NCI-H226 (cell line): Measurements from ENCODE around the gene MT1H.
A peak's percentile ranks its signal among the peaks of the same experiment; 100 is the strongest.

ENCODE experiments used
- DNase-seq: peaks from one replicate; pipeline ENCODE4 v3.0.0-alpha.2; 2015

Gene MT1H

DNA sequence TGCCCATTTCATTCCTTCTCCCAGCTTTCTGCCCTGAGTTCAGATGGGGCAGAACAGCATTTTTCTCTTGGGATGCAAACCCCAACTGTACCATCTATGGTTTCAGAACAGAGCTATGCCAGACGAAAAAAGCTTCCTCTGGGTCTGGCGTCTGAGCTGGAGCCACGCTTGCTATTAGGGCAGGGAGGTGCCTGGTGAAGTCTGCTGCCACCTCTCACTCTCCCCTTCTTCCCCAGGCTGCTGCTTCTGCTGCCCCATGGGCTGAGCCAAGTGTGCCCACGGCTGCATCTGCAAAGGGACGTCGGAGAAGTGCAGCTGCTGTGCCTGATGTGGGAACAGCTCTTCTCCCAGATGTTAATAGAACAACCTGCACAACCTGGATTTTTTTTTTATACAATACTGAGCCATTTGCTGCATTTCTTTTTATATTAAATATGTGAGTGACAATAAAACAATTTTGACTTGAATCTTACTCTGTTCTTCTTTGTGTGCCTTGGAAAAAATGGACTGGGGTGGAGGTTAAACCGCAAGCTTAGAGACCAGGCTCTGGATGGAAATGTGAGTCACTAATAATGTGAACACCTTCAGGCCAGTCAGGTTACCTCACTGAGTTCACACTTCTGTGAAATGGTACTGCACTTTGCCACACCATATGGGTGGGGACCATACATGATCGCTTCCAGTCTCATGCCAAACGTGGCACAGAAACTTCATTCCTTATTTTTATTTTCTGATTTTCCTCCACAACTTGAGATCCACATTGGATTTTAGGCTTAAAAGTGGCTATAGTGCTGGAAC is 32.8 kb upstream of the MT1H start:
- DNase-seq: no peak

DNA sequence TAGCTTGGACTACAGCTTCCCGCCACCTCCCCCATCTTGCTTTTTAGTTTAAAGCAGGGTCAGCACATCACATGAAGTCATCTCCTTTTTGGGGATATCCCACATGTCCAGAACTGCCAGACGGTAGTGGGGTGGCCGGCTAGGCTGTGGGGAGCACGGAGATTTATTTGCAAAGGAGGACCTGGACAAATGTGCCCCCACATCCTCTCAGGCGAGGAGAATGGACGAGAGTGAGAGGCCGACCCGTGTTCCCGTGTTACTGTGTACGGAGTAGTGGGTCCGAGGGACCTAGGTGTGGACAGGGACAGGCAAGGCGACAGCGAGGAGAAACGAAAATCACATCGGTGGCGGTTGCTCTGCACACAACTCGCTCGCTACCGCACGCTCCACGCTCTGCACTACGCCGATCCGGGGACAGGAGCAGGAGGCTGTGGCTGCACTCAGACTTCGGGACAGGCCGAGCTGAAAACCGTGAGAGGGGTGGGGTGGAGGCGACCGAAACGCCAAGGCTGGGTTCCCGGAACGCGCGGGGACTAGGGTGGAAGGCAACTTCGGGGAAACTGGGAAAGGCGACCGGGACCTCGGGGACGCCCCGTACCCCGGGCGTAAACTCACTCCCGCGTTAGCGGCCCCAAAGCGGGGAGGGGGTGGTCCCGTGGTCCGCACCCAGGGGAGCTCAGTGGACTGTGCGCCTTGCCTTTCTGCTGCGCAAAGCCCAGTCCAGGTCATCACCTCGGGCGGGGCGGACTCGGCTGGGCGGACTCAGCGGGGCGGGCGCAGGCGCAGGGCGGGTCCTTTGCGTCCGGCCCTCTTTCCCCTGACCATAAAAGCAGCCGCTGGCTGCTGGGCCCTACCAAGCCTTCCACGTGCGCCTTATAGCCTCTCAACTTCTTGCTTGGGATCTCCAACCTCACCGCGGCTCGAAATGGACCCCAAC is 31.5 kb upstream of the MT1H start, which contains the start of gene MT1A:
Gene MT1A, plus strand, starts transcription at position 853 of the 937 bp plus-strand sequence. Its CDS starts 73 bp downstream, at position 926.
- no peak for DNase-seq

DNA sequence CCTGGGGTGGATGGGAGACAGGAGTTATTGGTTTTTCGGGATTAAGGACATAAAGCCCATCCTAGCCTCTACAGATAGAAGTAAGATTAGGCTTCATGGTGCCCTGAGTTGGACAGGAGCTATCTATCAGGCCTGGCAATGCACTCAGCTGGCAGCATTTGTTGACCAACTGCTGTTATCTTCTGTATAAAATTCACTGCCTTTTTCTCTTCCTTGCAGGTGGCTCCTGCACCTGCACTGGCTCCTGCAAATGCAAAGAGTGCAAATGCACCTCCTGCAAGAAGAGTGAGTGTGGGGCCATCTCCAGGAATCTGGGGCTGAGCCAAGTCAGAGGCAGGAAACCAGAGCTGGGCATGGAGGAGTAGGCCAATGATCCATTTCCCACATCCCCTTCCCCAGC is 30.6 kb upstream of the MT1H start:
- DNase-seq: no peak

DNA sequence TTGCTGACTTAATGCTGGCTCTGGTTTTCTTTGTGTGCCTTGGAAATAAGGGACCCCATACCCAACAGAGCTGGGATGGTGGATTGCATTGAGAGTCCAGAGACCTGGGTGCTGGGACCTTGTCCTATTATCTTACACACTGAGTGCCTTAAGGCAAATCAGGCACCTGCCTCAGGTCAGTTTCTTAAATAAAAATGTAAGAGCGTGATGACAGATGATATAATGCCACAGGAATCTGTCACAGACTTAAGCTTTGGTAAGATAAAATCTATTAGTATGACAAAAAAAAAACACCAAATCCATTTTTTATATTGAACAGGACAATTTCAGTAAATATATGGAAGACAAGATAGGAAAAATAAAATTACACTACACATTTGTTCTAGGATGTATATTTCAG is 29.5 kb upstream of the MT1H start:
- DNase-seq: no peak

DNA sequence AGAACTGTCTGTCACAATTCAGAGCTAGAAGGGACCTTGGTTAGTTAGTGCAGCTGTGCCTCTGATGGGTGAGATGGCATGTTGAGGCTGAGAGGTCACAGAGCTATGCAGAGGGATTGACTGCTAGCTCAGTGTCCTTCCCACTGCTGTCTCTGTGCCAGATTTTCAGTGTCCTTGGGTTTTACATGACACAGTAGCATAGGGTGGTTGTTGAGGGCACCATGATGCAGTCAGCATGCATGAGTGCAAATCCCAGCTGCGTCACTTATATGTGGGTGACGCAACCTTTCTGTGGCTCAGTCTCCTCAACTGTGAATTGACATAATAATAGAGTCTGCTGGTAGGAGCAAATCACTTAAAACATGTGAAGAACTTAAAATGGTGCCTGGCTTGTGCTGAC is 28.4 kb upstream of the MT1H start:
- DNase-seq: no peak

DNA sequence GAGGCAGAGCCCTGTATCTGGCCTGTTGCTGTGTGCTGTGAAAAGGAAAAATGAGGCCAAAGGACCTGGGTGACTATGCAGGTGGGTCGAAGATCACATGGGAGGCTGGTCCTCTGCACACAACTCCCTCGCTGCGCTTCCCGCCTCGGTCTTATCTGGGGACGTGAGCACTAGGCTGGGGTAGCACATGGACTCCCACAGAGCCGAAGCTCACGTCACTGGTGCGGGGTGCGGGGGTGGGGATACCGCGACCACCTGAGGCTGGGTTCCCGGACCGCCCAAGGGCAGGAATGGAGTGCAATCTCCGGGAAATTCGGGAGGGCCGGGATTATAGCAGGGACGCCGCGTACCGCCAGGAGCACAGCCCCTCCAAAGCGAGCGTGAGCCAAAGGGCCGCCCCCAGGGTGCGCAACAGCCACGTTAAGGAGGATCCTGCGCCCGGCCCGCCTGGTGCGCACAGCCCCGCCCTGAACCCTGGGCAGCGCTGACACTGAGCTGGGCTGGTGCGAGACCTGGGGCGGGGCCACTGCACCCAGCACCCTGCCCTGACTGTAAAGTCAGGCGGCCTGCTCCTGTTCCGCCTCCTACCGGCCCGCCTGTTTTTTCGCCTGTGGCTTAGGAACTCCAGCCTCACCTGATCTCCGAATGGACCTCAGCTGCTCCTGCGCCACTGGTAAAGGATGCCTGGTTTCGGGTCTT is 26.4 kb upstream of the MT1H start:
- DNase-seq: peak; percentile 88

DNA sequence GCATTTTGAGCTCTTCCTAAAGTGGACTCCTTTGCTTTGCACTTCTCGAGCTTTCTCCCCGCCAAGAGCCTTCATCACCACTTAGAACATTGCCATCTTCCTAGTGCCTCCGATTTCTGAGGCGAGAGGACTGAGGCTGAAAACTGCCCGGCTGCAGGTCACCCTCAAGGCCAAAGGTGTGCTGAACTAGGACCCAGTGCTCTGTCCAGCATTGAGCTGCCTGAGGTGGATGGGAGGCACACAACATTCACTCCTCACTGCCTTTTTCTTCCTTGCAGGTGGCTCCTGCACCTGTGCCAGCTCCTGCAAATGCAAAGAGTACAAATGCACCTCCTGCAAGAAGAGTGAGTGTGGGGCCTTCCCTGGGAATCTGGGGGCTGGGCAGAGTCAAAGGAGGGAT is 25.8 kb upstream of the MT1H start:
- DNase-seq: no peak

DNA sequence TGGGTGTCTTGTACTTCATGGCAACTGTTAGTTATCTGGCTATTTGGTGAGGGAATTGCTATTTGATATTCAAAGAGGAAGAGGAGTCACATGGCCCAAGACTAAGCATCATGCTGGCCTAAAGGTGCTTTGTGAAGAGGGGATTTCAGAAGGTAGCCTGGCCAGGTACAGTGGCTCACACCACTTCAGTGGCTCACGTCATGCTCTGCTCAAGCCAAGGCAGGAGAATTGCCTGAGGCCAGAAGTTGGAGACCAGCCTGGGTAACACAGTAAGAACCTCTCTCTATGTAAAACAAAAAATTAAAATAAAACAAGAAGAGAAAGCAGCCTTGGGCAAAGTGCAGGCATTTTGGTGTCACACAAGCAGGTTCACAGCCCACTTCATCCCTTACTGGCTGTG is 24.3 kb upstream of the MT1H start:
- no peak for DNase-seq

DNA sequence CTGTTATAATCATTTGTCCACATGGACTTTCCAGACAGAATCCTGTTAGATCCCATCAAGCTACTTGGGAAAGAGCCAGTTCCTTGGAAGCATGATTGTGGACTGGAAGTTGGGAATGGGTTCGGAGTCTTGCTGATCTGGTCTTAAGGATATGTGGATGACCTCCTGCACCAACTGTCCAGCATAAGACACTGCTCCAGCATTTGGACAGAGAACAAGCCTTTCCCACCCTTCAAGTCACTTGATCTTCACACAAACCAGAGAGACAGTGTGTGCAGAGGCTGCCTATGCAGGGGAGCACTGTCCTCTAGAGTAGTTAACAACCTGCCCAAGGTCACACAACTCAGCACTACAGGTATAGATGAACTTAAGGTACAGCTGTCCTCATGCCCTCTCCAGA is 23.8 kb upstream of the MT1H start:
- DNase-seq: no peak

DNA sequence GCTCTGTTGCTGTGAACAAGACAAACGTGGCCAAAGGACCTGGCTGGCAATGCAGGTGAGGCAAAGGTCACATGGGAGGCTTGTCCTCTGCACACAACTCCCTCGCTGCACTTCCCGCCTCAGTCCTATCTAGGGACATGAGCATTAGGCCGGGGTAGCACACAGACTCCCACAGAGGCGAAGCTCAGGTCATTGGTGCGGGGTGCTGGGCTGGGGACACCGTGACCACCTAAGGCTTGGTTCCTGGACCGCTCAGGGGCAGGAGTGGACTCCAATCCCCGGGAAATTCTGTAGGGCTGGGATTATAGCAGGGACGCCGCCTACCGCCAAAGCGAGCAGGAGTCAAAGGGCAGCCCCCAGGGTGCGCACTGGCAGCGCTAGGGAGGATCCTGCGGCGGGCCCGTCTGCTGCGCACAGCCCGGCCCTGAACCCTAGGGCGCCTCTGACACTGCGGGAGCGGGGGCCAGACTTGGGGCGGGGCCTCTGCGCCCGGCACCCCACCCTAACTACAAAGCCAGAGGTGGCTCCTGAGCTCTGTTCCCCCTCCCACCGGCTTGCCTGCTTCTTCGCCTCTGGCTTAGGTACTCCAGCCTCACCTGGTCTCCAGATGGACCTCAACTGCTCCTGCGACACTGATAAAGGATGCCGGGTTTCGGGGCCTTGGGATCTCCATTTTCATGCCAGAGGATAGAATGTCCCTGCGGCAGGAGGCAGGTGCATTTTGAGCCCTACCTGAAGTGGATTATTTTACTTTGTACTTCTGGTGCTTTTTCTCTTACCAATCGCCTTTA is 21.8 kb upstream of the MT1H start:
- DNase-seq: no peak

DNA sequence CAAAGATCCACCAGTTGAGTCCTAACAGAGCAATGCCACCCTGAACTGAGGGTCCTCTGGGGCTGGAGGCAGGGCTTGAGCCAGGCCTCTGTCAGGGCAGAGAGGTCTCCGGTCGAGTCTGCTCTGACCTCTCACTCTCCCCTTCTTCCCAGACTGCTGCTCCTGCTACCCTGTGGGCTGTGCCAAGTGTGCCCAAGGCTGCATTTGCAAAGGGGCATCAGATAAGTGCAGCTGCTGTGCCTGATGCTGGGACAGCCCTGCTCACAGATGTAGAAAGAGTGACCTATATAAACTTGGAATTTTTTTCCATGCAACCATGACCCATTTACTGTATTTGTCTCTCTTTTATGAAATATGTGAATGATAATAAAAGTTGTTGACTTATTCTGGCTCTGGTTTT is 20.3 kb upstream of the MT1H start:
- DNase-seq: no peak

DNA sequence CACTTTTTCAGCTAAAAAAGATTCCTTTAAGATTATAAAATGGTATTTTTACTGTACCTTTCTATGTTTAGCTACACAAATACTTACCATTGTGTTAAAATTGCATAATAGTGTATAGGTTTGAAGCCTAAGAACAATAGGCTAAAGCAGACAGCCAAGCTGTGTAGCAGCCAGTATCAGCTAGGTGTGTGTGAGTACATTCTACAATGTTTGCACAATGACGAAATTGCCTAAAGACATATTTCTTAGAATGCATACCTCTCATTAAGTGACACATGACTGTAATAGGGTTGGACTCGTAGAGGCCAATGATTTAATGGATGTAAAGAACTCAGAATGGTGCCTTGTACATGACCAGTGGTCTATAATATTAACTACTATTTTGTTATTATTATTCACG is 19.8 kb upstream of the MT1H start:
- DNase-seq: no peak

DNA sequence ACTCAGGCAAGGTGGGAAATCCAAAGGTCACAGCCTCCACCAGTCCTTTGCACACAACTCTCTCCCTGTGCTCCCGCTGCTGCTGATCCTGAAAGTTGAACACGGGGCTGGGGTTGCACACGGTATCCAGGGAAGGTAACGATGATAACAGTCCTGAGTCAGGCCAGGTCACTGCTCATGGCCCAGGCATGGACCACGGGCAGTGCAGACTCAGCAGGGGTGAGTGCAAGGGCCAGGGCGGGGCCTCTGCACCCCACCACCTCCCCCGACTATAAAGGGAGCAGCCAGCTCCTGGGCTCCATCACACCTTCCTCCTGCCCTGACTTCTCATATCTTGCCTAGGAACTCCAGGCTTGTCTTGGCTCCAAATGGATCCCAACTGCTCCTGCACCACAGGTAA is 18.0 kb upstream of the MT1H start, which contains the start of gene MT1B:
Gene MT1B, plus strand, starts transcription at position 301 of the 400 bp plus-strand sequence. Its CDS starts 68 bp downstream, at position 369.
- no peak for DNase-seq

DNA sequence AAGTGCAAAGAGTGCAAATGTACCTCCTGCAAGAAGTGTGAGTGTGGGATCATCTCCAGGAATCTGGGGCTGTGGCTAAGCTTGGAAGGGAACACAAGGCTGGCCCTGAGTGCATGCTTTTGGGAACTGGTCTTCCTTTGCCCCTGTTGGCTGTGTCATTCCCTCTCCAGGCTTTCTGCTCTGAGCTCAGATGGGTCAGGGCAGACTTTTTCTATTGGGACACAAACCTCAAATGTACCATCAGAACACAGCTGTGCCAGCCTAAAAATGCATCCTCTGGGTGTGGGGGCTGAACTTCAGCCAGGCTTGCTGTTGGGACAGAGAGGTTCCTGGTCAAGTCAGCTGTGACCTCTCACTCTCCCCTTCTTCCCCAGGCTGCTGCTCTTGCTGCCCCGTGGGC is 17.0 kb upstream of the MT1H start:
- DNase-seq: no peak

DNA sequence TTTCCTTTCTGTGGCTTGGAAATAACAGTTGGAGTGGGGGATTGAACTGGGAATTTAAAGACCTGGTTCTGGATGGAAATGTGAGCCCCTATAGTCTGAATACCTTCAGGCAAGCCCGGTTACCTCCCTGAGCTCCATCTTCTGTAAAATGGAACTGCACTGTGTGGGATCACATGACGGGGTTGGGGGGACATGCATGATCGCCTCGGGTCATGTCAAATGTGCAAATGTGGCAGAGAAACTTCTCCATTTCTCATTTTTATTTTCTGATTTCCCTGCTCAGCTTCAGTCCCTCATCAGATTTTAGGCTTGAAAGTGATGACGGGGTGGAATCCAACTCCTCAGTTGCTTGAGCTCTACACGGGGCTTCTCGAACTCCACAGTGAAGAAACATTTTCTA is 16.4 kb upstream of the MT1H start:
- no peak for DNase-seq

DNA sequence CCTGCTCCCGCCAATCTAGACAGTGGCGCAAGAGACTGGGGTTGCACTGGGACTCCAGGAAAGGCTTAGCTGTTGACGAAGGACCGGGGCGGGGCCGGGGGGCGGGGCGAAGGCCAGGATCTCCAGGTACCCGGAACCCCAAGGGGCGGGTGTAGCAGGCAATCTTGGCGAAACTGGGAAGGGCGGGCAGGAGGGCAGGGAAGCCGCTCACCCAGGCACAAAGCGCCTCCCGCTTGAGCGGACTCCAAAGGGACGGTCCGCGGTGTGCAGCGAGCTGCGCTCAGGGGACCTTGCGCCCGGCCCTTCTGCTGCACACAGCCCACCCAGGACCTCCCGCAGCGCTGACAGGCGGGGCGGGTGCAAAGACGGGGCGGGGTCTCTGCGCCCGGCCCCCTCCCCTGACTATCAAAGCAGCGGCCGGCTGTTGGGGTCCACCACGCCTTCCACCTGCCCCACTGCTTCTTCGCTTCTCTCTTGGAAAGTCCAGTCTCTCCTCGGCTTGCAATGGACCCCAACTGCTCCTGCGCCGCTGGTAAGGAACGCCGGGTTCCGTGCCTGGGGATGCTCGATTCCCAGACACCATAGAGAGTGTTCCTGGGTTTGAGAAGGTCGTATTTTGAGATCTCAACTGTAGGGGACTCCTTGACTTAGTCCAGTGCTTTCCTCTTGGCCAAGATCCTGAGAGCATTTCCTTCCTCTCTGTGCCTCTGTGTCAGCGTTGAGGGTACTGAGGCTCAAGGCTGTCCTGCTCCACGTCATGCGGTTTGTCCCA is 11.9 kb upstream of the MT1H start, which contains the start of gene MT1F:
Gene MT1F, plus strand, starts transcription at position 405 of the 772 bp plus-strand sequence. Its CDS starts 100 bp downstream, at position 505.
- peak; percentile 72 for DNase-seq

DNA sequence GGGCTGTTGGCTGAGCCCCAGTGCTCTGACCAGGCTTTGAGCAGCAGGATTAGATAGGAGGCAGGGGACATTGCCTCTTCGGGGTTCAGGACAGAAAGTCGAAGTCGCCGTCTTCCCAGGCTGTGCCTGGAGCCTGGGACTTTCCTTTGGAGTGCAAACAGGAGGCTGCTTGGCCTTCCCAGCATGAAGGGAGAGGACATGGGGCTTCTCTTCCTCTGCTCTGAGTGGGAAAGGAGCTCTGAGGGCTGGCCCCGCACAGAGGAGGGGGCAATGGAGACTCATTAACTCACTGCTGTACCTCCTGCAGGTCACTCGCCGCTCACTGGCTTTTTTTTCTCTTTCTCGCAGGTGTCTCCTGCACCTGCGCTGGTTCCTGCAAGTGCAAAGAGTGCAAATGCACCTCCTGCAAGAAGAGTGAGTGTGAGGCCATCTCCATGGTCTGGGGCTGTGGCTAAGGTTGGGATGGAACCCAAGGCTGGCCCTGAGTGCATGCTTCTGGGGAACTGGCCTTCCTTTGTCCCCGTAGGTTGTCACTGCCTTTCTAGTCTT is 11.2 kb upstream of the MT1H start:
- no peak for DNase-seq

DNA sequence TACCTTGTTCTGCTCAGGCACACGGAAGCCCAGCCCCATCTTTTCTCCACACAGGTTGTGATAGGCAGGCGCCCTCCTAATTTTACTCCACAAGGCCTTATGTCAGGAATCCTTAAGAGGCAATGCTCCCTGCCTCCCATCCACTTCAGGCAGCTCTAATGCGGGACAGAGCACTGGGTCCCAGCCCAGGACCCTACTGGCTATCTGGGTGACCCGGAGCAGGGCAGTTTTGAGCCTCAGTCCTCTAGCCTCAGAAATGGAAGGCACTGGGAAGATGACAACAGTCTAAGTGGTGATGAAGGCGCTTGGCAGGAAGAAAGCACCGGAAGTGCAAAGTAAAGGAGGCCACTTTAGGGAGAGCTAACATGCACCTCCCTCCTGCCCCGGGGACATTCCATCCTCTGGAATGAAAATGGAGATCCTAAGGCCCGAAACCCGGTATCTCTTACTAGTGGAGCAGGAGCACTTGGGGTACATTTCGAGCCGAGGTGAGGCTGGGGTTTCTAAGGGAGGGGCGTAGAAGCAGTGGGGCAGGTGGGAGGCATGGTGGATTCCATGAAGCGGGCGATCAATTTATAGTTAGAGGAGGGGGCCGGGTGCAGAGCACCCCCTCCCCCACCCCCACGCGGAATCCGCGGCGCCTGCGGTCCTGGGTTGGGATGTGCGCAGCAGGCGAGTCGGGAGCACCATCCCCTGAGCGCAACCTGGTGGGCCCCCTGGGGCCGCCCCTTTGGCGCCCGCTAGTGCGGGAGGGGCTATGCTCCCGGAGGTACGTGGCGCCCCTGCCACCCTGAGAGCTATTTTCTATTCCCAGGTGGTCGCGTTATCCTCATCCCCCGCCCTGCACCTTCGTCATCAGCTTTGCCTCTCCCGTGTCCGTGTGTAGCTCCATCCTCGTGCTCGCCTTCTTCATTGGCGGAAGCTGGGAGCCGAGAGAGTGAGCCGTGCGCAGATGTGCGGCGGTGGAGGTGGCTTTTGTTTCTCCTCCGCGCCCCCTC is 7.0 kb upstream of the MT1H start:
- no peak for DNase-seq

DNA sequence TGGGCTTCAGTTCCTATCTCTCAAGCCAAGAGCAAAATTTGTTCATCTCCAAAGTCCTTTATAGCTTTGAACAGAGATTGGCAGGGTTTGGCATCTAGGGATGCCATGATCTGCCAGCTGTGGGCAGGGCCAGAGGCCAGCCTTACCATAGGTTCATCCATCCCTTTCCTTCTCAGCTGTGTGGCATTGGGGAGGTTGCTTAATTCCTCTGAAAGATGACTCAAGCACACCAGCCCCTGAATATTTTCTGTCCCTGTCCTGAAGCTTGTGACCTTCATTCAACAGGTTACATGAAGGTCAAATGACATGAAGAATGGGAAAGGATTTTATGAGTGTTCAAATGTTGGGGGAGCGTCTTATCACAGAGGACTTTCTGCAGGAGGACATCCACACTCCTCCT is 5.1 kb upstream of the MT1H start:
- DNase-seq: no peak
